Stimulated activated CD4-positive, alpha-beta T cell treated with anti-CD3 and anti-CD28 coated beads, Interleukin-2, amount 100 ng/mL, for 48 hours (primary cell): Measurements from ENCODE around the gene CEP192.
"Not testable (repeated sequence)": the region's sequence is repeated elsewhere in the genome, so short reads cannot be mapped to it uniquely, and the experiment has no call there.

Source experiments
- DNase-seq, 2 donors: peaks; one replicate each; pipeline ENCODE4 v3.0.0-alpha.2; 2020

CEP192 gene, protein sequence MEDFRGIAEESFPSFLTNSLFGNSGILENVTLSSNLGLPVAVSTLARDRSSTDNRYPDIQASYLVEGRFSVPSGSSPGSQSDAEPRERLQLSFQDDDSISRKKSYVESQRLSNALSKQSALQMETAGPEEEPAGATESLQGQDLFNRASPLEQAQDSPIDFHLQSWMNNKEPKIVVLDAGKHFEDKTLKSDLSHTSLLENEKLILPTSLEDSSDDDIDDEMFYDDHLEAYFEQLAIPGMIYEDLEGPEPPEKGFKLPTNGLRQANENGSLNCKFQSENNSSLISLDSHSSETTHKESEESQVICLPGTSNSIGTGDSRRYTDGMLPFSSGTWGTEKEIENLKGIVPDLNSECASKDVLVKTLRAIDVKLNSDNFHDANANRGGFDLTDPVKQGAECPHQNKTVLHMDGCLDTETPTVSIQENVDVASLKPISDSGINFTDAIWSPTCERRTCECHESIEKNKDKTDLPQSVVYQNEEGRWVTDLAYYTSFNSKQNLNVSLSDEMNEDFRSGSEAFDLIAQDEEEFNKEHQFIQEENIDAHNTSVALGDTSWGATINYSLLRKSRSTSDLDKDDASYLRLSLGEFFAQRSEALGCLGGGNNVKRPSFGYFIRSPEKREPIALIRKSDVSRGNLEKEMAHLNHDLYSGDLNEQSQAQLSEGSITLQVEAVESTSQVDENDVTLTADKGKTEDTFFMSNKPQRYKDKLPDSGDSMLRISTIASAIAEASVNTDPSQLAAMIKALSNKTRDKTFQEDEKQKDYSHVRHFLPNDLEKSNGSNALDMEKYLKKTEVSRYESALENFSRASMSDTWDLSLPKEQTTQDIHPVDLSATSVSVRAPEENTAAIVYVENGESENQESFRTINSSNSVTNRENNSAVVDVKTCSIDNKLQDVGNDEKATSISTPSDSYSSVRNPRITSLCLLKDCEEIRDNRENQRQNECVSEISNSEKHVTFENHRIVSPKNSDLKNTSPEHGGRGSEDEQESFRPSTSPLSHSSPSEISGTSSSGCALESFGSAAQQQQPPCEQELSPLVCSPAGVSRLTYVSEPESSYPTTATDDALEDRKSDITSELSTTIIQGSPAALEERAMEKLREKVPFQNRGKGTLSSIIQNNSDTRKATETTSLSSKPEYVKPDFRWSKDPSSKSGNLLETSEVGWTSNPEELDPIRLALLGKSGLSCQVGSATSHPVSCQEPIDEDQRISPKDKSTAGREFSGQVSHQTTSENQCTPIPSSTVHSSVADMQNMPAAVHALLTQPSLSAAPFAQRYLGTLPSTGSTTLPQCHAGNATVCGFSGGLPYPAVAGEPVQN (N-terminal part only)

DNA sequence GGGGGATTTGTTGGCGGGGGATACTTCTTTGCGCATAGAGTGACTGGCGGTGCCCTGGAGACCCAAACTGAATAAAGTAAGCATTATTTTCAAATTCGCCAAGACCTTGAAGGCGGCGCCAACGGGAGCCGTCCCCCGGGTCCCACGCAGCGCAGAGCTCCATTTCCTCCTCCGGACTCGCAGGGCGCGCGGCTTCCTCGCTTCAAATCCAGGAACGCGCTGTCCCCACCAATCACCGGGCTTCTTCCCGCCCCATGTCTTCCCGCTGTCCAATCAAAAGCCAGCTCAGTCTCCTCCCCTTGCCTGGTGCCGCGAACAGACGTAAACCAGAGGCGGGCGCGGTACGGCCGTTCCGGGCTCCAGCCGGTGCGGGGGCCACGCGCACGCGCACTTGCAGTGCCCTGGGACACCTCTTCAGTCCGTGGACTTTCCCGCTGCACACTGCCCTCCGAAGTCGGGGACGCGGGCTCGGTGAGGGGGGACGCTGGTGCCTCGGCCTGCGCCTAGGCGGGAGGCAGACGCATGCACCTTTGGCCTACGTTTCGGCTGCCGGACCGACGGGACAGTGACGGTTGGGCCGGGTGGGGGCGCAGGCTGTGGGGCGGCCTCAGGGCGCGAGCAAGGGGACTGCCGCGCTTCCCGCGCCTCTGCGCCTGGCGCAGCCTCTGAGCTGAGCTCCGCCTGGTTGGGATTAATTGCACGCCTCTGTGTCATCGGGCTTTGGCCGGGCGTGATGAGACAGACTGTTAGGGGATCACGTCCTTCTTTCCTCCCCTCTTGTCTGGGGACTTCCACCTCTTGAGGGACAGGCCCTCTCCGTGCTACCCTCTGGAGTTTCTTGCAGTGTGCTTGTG lies at the start of gene CEP192:
TSS of gene CEP192 (plus strand) at position 396 of the 854 bp plus-strand sequence. CDS start 8,063 bp downstream, outside the sequence.
- peak; percentile 94 for DNase-seq

DNA sequence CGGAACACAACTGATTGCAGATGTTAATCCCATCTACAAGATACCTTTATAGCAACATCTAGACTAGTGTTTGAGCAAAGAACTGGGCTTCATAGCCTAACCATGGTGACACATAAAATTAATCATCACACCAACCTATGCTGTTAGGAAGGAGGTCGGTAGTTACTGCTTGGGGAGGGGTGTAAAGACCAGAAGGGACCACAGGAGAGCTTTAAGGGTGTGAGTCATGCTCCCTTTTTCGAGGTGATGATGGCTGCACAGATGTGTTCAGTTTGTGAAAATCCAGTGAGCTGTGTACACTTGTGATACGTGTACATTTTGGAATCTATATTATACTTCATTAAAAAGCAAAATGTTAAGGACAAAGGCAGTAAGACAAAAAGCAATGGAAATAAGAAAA lies 47.9 kb upstream of the CEP192 start:
- no peak for DNase-seq

GRCh38 chr18:12944709-12945108 lies 46.5 kb upstream of the CEP192 start:
- DNase-seq: no peak

DNA sequence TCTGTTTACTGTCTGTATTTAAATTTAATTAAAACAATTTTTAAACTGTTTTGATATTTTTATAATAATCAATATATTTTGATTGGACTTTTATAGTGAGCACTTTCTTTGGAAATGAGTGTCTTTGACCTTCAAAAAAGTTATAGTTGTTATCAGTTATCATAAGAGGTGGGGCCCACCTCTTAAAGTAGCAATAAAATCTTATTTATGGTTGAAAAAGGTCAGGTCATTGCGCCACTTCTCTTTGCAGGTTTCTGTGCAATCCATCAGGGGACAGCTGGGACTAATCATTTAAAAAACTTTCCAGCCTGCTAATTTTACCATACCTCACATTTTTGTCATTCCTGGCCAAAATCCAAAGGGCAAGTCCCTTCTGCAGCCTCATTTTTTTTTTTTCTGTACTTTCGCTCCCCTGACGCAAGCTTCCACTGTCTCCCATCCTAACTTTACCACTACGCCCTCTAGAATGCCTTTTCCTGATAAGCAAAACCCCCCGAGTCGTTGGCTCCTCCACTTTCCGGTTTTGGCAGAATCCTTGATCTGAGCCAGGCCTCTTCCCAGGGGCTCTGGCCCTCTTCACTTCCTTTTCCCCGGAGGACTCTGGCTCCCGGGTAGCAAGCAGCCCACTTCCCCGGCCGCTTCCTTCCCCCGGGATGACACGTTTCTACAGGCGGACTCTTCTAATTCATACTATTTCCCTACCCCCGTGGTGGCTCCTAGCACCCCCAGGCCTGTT lies 44.4 kb upstream of the CEP192 start:
- peak in 1 of 2 donors; percentile 9 for DNase-seq

DNA sequence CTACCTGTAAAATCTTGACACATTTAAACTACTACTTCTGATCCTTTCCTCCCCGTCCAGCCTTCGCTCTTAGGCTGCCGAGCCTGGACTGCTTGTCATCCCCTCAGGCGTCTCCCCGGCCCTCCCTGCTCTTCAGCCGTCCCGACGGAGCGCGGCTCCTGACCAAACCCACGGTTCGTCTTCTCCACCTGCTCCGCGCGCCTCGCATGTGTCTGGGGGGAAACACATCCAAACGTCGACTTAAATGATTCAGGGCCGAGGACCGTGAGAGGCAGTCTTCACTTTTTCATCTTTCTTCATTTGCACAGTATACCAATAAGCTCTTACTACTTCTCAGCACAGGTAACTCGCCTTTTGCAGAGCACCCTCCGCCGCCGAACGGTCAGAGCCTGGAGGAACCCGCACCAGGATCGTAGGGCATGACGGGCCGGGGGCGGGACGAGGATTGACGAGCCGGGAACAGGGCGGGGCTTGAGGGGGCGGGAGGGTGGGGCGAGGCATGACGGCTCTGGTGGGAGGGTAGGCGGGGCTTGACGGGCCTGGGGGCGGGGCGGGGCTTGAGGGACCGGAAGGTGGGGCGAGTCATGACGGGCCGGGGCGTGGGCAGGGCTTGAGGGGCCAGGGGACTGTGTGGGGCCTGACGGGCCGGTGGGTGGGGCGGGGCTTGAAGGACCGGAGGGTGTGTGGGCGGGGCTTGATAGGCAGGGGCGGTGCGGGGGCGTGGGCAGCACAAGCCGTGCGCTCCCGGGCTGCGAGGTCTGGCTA lies 43.7 kb upstream of the CEP192 start, which contains the start of gene SEH1L:
TSS of gene SEH1L (plus strand) at position 727 of the 765 bp plus-strand sequence. CDS start 111 bp downstream, outside the sequence.
- peak; percentile 99 to 100 for DNase-seq

DNA sequence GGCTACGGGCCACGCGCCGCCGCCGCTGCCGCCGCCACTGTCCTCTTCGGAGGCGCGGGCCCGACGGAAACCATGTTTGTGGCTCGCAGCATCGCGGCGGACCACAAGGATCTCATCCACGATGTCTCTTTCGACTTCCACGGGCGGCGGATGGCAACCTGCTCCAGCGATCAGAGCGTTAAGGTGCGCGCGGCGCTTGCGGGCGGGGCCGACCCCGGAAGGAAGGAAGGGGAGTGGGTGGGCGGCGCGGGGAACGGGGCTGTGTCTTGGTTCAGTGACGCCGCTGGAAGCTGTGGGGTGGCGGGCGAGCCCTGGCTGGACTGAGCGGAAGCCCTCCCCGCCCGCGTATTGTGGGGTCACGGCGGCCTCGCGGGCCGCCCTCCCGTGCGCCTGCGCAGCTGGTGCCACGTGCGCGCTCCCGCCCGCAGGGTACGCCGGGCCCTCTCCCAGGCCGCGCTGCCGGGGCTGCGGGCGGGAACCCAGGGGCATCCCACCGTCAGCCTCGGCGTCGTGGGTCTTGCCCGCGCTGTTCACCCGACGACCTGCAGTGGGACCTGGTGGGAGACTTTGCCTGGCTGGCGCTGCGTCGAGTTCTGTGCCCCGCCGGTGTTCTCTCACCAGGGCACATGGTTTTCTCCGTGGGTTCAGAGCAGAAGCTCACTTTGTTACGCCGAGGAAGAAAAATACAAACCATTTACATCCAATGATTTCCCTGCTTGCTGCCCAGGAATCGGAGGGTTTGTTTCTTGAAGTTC lies 42.9 kb upstream of the CEP192 start:
- DNase-seq: peak; percentile 96 to 97

DNA sequence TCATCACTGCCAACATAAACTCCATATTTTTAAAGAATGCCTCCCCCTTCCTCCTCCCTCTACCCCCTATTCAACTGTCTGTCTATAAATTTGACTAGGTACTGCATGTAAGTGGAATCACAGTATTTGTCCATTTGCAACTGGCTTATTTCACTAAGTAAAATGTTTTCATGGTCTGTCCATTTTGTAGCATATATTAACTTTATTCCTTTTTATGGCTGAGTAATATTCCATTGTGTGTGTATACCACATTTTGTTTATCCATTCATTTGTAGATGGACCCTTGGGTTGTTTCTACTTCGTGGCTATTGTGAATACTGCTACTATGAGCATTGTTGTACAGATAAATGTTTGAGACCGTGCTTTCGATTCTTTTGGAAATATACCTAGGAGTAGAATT lies 32.7 kb upstream of the CEP192 start:
- DNase-seq: no peak

DNA sequence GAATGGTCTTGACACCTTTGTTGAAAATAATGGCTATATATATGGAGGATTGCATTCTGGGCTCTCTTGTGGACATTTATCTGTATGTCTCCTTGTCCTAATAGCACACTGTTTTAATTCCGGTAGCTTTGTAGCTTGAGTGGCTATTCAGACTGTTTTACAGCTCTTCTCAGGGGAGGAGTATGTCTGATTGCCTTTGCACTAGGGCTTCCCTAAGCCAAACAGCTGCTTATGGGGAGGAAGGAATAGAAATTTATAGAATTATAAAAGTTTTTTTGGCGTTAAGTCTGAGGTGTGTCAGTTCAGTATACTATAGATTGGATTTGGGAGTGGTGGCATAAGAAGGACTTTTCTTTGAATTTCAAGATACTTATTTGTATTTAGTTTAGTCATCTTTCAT lies 30.8 kb upstream of the CEP192 start:
- no peak for DNase-seq

GRCh38 chr18:12960853-12961397 lies 30.2 kb upstream of the CEP192 start:
- no peak for DNase-seq

DNA sequence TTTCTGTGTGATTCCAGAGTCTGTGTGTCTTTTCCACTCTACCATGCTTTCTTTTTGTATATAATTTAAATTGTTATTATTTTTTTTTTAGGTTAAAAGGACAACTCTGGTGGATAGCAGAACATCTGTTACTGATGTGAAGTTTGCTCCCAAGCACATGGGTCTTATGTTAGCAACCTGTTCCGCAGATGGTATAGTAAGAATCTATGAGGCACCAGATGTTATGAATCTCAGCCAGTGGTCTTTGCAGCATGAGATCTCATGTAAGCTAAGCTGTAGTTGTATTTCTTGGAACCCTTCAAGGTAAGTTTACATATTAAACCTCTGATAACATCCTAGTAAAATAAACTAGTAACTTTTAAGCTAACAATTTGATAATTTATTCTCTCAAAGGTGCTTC lies 28.1 kb upstream of the CEP192 start:
- no peak for DNase-seq

GRCh38 chr18:12968115-12968514 lies 23.0 kb upstream of the CEP192 start:
- no peak for DNase-seq

DNA sequence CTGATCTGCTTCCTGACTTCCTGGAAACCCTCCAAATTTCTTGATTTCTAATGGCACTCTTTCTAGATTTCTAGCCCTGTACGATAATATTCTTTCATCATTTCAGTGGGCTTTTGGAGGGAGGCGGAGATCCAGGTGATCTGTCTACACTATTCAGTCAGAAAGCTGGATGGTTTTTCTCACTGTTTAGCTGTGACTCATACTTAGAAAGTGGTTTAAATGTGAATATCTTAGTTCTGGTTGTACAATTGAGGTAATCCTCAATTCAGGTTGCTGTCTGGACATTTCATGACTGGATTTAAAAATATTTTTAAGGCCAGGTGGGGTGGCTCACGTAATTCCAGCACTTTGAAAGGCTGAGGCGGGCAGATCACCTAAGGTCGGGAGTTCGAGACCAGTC lies 22.5 kb upstream of the CEP192 start:
- DNase-seq: no peak

DNA sequence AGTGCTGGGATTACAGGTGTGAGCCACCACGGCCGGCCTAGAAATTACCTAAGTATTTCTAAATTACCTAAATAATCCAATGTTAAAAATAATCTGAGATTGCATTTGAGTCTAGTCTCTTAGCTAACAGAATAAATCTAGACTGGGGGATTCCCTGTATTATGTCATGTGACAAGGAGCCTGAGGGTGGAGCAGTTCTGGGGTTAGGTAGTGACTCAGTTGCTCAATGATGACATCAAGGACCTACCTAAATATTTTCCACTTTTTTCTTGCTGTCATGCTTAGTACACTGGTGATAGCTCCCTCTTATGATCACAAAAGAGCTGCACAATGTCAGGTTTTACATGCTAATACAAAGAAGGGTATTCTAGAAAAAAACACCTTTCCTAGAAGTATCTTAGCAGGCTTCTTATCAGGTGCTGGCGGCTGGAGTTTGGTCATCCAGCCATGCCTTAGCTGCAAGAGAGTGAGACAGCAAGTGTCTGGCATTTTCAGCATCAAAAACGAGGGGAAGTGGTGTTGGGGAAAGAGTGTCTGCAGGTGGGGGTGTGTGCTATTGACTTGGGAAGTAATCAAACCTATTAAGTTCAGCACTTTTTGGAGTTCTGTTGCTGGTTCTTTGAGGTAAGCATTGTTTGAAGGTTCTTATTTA lies 17.5 kb upstream of the CEP192 start:
- no peak for DNase-seq

DNA sequence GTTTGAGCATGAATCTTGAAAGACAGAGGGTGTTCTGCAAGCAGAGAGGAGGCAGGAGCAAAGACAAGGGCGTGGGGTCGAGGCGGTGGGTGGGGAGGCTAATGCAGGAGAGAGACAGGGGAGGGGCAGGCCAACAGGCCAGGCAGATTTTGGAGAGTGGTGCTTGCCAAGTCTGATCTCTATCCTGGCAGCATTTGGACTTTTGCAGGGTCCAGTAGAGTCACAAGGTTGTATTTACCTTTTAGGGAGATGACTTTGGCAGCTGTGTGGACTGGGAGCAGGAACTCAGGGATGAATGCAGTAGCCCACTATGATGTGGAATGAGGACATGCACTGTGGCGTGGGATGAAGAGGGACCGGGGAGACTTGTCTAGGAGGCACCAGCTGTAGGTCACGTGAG lies 15.7 kb upstream of the CEP192 start:
- DNase-seq: no peak

GRCh38 chr18:12976305-12976704 lies 14.9 kb upstream of the CEP192 start:
- DNase-seq: no peak

DNA sequence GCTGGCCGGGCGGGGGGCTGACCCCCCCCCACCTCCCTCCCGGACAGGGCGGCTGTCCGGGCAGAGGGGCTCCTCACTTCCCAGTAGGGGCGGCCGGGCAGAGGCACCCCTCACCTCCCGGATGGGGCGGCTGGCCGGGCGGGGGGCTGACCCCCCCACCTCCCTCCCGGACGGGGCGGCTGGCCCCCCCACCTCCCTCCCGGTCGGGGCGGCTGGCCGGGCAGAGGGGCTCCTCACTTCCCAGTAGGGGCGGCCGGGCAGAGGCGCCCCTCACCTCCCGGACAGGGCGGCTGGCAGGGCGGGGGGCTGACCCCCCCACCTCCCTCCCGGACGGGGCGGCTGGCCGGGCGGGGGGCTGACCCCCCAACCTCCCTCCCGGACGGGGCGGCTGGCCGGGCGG lies 11.1 kb upstream of the CEP192 start:
- DNase-seq: not testable (repeated sequence)

DNA sequence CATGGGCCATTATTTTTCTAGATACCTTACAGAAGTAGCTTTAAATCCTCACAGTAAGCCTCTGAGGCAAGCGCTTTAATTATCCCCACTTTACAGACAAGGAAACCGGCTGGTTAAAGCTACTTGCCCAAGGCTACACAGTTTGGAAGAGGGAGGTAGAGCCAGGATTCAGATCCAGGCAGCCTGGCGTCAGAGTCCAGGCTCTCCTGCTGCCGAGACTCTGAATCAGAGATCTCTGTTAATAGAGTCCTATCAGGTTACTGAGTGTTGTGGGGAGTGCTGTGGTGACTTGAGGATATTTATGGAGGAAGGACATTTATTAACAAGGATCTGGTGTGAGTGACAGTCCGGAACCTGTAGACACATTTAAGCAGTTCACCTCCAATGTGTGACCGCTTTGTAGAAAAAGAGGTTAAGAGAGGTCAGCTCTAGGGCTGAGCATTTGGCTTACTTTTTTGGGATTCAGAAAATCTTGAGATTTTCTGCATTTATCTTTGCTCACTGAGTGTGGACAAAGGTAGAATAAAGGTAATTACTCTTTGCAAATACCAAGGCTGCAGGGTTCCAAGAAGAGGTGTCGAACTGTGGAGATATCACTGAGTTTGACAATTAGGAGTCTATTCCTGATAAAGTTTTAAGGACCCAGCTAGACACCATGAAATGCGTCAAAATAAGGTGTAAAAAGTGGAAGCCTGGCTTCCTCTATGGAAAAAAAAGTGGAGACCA lies 1.6 kb upstream of the CEP192 start:
- no peak for DNase-seq

GRCh38 chr18:12990123-12990475 lies 1.1 kb upstream of the CEP192 start:
- DNase-seq: peak; percentile 15 to 25
